HepG2 (cell line): ENCODE results near the gene CFAP43. TPM values are rescaled to one million over a fixed set of nuclear protein-coding genes. Genes with fewer than 3 reads are reported as not detected.

Source experiments
- CEBPB ChIP-seq: IDR thresholded peaks from 2 replicates; pipeline ENCODE4 v1.6.1; 2011; ENCODE audit warnings: low read depth, low read length, improper control_type of control experiment, borderline replicate concordance
- CTCF ChIP-seq: sonication (generic); formaldehyde crosslinking; IDR thresholded peaks from 2 replicates; pipeline ENCODE4 v1.5.0; 2020; ENCODE audit warnings: mild to moderate bottlenecking, missing genetic modification reagents, moderate library complexity
- ELF1 ChIP-seq: sonication (generic); formaldehyde crosslinking; IDR thresholded peaks from 2 replicates; pipeline ENCODE4 v1.4.0; 2020; ENCODE audit warnings: missing genetic modification reagents
- FOXA3 ChIP-seq: IDR thresholded peaks from 2 replicates; pipeline ENCODE4 v1.6.1; 2016; ENCODE audit warnings: missing genetic modification reagents, missing compliant biosample characterization
- HNRNPUL1 ChIP-seq: fragments of 200-400 bp; formaldehyde crosslinking; IDR thresholded peaks from 2 replicates; pipeline ENCODE4 v1.6.1; 2017; ENCODE audit warnings: low read depth, mild to moderate bottlenecking, low read length, moderate library complexity
- KDM5A ChIP-seq: fragments of 200-600 bp; sonication (generic); IDR thresholded peaks from 2 replicates; pipeline ENCODE4 v1.7.0; 2018; ENCODE audit warnings: antibody characterized with exemption, mild to moderate bottlenecking, low read length, borderline replicate concordance
- MBNL3 ChIP-seq: fragments of 250-450 bp; sonication (Bioruptor Pico); conservative IDR thresholded peaks from 2 replicates; pipeline ENCODE4 v1.8.0; 2022; ENCODE audit warnings: mild to moderate bottlenecking, inconsistent platforms
- NR2F2 ChIP-seq: IDR thresholded peaks from 2 replicates; pipeline ENCODE4 v1.6.1; 2012; ENCODE audit warnings: low read depth, inconsistent platforms, borderline replicate concordance
- ONECUT2 ChIP-seq: sonication (generic); formaldehyde crosslinking; IDR thresholded peaks from 2 replicates; pipeline ENCODE4 v1.4.0; 2020; ENCODE audit warnings: missing genetic modification reagents
- PHF21A ChIP-seq: sonication (generic); formaldehyde crosslinking; IDR thresholded peaks from 2 replicates; pipeline ENCODE4 v1.5.0; 2020; ENCODE audit warnings: mild to moderate bottlenecking, missing genetic modification reagents
- PRDM4 ChIP-seq: sonication (generic); formaldehyde crosslinking; IDR thresholded peaks from 2 replicates; pipeline ENCODE4 v1.9.0; 2021; ENCODE audit warnings: missing genetic modification reagents, borderline replicate concordance
- SALL1 ChIP-seq: sonication (generic); formaldehyde crosslinking; IDR thresholded peaks from 2 replicates; pipeline ENCODE4 v1.8.0; 2022; ENCODE audit warnings: mild to moderate bottlenecking, missing genetic modification reagents
- SIX1 ChIP-seq: sonication (generic); formaldehyde crosslinking; IDR thresholded peaks from 2 replicates; pipeline ENCODE4 v1.4.0; 2020; ENCODE audit warnings: missing genetic modification reagents, borderline replicate concordance
- SNAPC5 ChIP-seq: sonication (generic); formaldehyde crosslinking; IDR thresholded peaks from 2 replicates; pipeline ENCODE4 v1.8.1; 2023; ENCODE audit warnings: mild to moderate bottlenecking, missing genetic modification reagents, borderline replicate concordance
- TEF ChIP-seq: sonication (generic); formaldehyde crosslinking; IDR thresholded peaks from 2 replicates; pipeline ENCODE4 v1.5.0; 2020; ENCODE audit warnings: missing genetic modification reagents
- ZBTB8A ChIP-seq: sonication (generic); formaldehyde crosslinking; IDR thresholded peaks from 2 replicates; pipeline ENCODE4 v1.4.0; 2020; ENCODE audit warnings: mild to moderate bottlenecking, low read depth, missing genetic modification reagents, borderline replicate concordance
- ZC3H13 ChIP-seq: sonication (generic); formaldehyde crosslinking; IDR thresholded peaks from 2 replicates; pipeline ENCODE4 v1.8.1; 2023; ENCODE audit warnings: mild to moderate bottlenecking, missing genetic modification reagents, moderate library complexity
- ZMAT5 ChIP-seq: sonication (generic); formaldehyde crosslinking; IDR thresholded peaks from 2 replicates; pipeline ENCODE4 v1.5.0; 2020; ENCODE audit warnings: mild to moderate bottlenecking, low read depth, missing genetic modification reagents, borderline replicate concordance
- ZNF12 ChIP-seq: sonication (generic); formaldehyde crosslinking; IDR thresholded peaks from 2 replicates; pipeline ENCODE4 v1.5.0; 2020; ENCODE audit warnings: missing genetic modification reagents
- ZNF124 ChIP-seq: sonication (generic); formaldehyde crosslinking; IDR thresholded peaks from 2 replicates; pipeline ENCODE4 v1.4.0; 2020; ENCODE audit warnings: missing genetic modification reagents
- ZNF224 ChIP-seq: sonication (generic); formaldehyde crosslinking; IDR thresholded peaks from 2 replicates; pipeline ENCODE4 v1.5.0; 2020; ENCODE audit warnings: mild to moderate bottlenecking, missing genetic modification reagents
- ZNF263 ChIP-seq: sonication (generic); formaldehyde crosslinking; IDR thresholded peaks from 2 replicates; pipeline ENCODE4 v1.4.0; 2020; ENCODE audit warnings: missing genetic modification reagents
- ZNF431 ChIP-seq: sonication (generic); formaldehyde crosslinking; IDR thresholded peaks from 2 replicates; pipeline ENCODE4 v1.9.0; 2022; ENCODE audit warnings: missing genetic modification reagents, low read depth, mild to moderate bottlenecking, borderline replicate concordance
- ZNF770 ChIP-seq: sonication (generic); formaldehyde crosslinking; IDR thresholded peaks from 2 replicates; pipeline ENCODE4 v1.5.0; 2020; ENCODE audit warnings: mild to moderate bottlenecking, missing genetic modification reagents
- polyA plus RNA-seq, 8 experiments: library from polyadenylated mRNA; depleted of rRNA in 3 of 8; stranded (reverse) in 7 of 8; unstranded in 1 of 8; fragments of >200 nt; fragmentation: Illumina TruSeq in 4 of 8; extraction: Trizol in 4 of 8; gene quantifications; 2 replicates each; pipeline versions ENCODE4 v1.2.1 to v1.2.3, GENCODE V29; 2011 to 2016; ENCODE audit warnings: low read depth in 4 of 8, missing spikeins in 1 of 8, mixed read lengths in 1 of 8; ENCODE audit not compliant: insufficient read depth in 1 of 8
- total RNA-seq, 5 experiments: library from RNA; depleted of rRNA; stranded (reverse); fragments of >200 nt; fragmentation: Illumina TruSeq; extraction: Trizol; gene quantifications; 2 replicates each; pipeline ENCODE4 v1.2.3, GENCODE V29; 2016; ENCODE audit warnings: low read depth in 1 of 5

Gene CFAP43
- total and polyA plus RNA-seq, 2 of the 13 experiments (the other 11 are each of a cell fraction or from before 2014, with no cell fraction given): 0.24 to 0.38 TPM

- TF ChIP-seq HNRNPUL1: no peak
- TF ChIP-seq NR2F2: peak; percentile 90
- TF ChIP-seq SNAPC5 (CRISPR knock-in tag): no peak
- 0 out of 2 replicates have a peak, but pooled peaks have one; percentile 46 for TF ChIP-seq ZNF224
- 0 out of 2 replicates have a peak, but pooled peaks have one; percentile 10 for TF ChIP-seq ZNF770 (CRISPR knock-in tag)
- TF ChIP-seq ZC3H13: no peak
- no peak for TF ChIP-seq CTCF (CRISPR knock-in tag)
- no peak for TF ChIP-seq PRDM4 (CRISPR knock-in tag)
- TF ChIP-seq ZBTB8A (CRISPR knock-in tag): no peak
- TF ChIP-seq TEF (CRISPR knock-in tag): no peak
- peak; percentile 49; the same call in 1 of the 2 replicates for TF ChIP-seq ONECUT2 (CRISPR knock-in tag)
- peak; percentile 80; the same call in 1 of the 2 replicates for TF ChIP-seq SIX1 (CRISPR knock-in tag)
- no peak for TF ChIP-seq ZNF124 (CRISPR knock-in tag)
- TF ChIP-seq ELF1 (CRISPR knock-in tag): peak; percentile 49; the same call in 1 of the 2 replicates
- peak; percentile 17; the same call in 1 of the 2 replicates for TF ChIP-seq ZNF12 (CRISPR knock-in tag)
- peak; percentile 90 for TF ChIP-seq SALL1 (CRISPR knock-in tag)
- peak; percentile 85; the same call in 1 of the 2 replicates for TF ChIP-seq ZNF431 (CRISPR knock-in tag)
- no peak for TF ChIP-seq ZNF263 (CRISPR knock-in tag)
- TF ChIP-seq FOXA3: peak; percentile 96
- TF ChIP-seq MBNL3: no peak
- peak; percentile 15; the same call in 1 of the 2 replicates for TF ChIP-seq CEBPB
- TF ChIP-seq KDM5A: no peak; the same call in 1 of the 2 replicates
- TF ChIP-seq PHF21A (CRISPR knock-in tag): peak; percentile 96
- no peak for TF ChIP-seq ZMAT5
Measured at GRCh38 chr10:104253106-104253505, 20.9 kb upstream of the CFAP43 start (continued).
